Neural cell (in vitro differentiated cells): ENCODE results near the gene SREBF1.

ENCODE experiments used
- CTCF ChIP-seq: fragments of 450-650 bp; IDR thresholded peaks from 2 replicates; pipeline ENCODE4 v1.5.1; 2014; ENCODE audit warnings: antibody characterized with exemption, mild to moderate bottlenecking, moderate library complexity; ENCODE audit not compliant: poor library complexity, severe bottlenecking
- EP300 ChIP-seq: fragments of 450-650 bp; conservative IDR thresholded peaks from 2 replicates; pipeline ENCODE4 v1.6.1; 2014; ENCODE audit warnings: antibody characterized with exemption, mild to moderate bottlenecking, moderate library complexity; ENCODE audit not compliant: poor library complexity, severe bottlenecking
- MXI1 ChIP-seq: fragments of 450-650 bp; conservative IDR thresholded peaks from 2 replicates; pipeline ENCODE4 v1.6.1; 2014; ENCODE audit warnings: antibody characterized with exemption, mild to moderate bottlenecking; ENCODE audit not compliant: poor library complexity, severe bottlenecking
- POLR2AphosphoS5 ChIP-seq: IDR thresholded peaks from 2 replicates; pipeline ENCODE4 v1.6.1; 2012
- RAD21 ChIP-seq: fragments of 450-650 bp; conservative IDR thresholded peaks from 2 replicates; pipeline ENCODE4 v1.6.1; 2014; ENCODE audit warnings: antibody characterized with exemption, mild to moderate bottlenecking, moderate library complexity
- REST ChIP-seq: IDR thresholded peaks from 2 replicates; pipeline ENCODE4 v1.6.1; 2012; ENCODE audit warnings: borderline replicate concordance
- TAF1 ChIP-seq: IDR thresholded peaks from 2 replicates; pipeline ENCODE4 v1.6.1; 2012; ENCODE audit warnings: low read depth

GRCh38 chr17:17816831-17817551 is 19.8 kb downstream of the SREBF1 start:
- no peak for TF ChIP-seq CTCF
- TF ChIP-seq TAF1: no peak
- no peak for TF ChIP-seq MXI1
- no peak for TF ChIP-seq REST
- TF ChIP-seq POLR2AphosphoS5: no peak
- TF ChIP-seq RAD21: no peak
- TF ChIP-seq EP300: no peak
